Adrenal gland (tissue), 5 donors: ENCODE measurements around the gene EWSR1.

Experiments
- CTCF ChIP-seq, 6 experiments: fragments of 450-650 bp in 4 of 6; fragments of 200-600 bp in 2 of 6; sonication (generic) in 1 of 6; IDR thresholded peaks; 1 replicate in 5 of 6; 2 replicates in 1 of 6; pipeline versions ENCODE4 v1.5.1 to v1.8.0; 2016 to 2021; ENCODE audit warnings: antibody characterized with exemption in 6 of 6, mild to moderate bottlenecking in 2 of 6, moderate library complexity in 1 of 6
- POLR2A ChIP-seq, 2 donors: fragments of 450-650 bp; IDR thresholded peaks; one replicate each; pipeline ENCODE4 v1.6.1; 2017; ENCODE audit warnings: antibody characterized with exemption in 2 of 2, mild to moderate bottlenecking in 2 of 2, moderate library complexity in 1 of 2
- donor health status: DM: no; HTN: no; CAD: no.

- TF ChIP-seq POLR2A (IDR thresholded peaks at IDR 0.05), result no peak
- no peak for TF ChIP-seq CTCF (IDR thresholded peaks at IDR 0.05)
Observed at GRCh38 chr22:29269230-29269604, 1.1 kb downstream of the EWSR1 start.
